SK-N-SH treated with all-trans-retinoic acid at 6 μM for 48 hours (cell line): ENCODE results near the gene CLTC.

Experiments used
- ARNTL ChIP-seq: fragments of 450-650 bp; formaldehyde crosslinking; IDR thresholded peaks from 2 replicates; pipeline ENCODE4 v1.5.0; 2020; ENCODE audit warnings: low read depth, mild to moderate bottlenecking, moderate library complexity, borderline replicate concordance
- BACH2 ChIP-seq: fragments of 250-450 bp; sonication (Bioruptor Pico); IDR thresholded peaks from 2 replicates; pipeline ENCODE4 v1.9.0; 2021; ENCODE audit warnings: mild to moderate bottlenecking, borderline replicate concordance
- POU6F1 ChIP-seq: fragments of 250-450 bp; sonication (Bioruptor Pico); IDR thresholded peaks from 2 replicates; pipeline ENCODE4 v1.8.0; 2021; ENCODE audit warnings: low read depth, mild to moderate bottlenecking, moderate library complexity, borderline replicate concordance
- SNAI2 ChIP-seq: fragments of 250-450 bp; sonication (Bioruptor Pico); IDR thresholded peaks from 2 replicates; pipeline ENCODE4 v1.5.0; 2020; ENCODE audit warnings: mild to moderate bottlenecking, moderate library complexity
- TSHZ2 ChIP-seq: fragments of 250-450 bp; sonication (Bioruptor Pico); IDR thresholded peaks from 2 replicates; pipeline ENCODE4 v1.5.0; 2020; ENCODE audit warnings: mild to moderate bottlenecking, moderate library complexity
- TF ChIP-seq, protein P1 (sequence below): fragments of 250-450 bp; sonication (Bioruptor Pico); IDR thresholded peaks from 2 replicates; pipeline ENCODE4 v1.8.0; 2020; ENCODE audit warnings: mild to moderate bottlenecking, moderate library complexity, borderline replicate concordance

DNA sequence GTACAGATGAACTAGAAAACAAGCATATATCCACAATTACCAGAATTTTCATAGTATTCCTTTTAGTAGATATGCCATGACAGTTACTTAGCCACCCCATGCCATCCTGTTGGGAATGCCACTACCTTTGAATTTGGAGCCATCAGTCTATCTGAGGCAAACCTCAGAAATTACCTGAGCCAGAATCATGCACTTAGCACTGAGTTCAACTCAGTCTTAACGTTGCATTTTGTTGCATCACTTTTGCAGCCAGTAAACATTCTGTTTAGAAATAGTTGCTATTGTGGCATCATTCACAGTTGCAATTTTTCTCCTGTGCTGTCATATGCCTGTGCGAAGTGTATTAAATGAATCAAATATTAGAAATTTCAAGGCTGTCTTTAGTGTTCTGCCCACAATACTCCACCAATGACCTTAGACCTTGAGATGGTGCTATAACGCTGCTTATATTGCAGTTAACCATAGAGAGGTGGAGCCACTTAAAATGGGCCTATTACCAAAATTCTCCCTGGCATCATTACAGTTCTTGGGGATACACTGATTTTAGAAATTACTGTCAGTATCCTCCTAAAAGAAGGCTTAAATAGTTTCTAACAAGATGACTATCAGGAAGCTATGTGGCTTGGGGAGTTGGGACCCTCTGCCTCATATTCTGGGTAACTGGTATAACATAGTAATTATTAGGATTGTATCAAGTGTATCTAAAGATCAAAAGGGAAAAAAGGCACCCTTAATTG is 76.4 kb downstream of the CLTC start:
- no peak for TF ChIP-seq ARNTL (CRISPR knock-in tag)
- TF ChIP-seq POU6F1 (CRISPR knock-in tag): no peak
- TF ChIP-seq BACH2 (CRISPR knock-in tag): no peak
- TF ChIP-seq SNAI2 (CRISPR knock-in tag): no peak
- TF ChIP-seq TSHZ2: no peak
- TF ChIP-seq, protein P1, sequence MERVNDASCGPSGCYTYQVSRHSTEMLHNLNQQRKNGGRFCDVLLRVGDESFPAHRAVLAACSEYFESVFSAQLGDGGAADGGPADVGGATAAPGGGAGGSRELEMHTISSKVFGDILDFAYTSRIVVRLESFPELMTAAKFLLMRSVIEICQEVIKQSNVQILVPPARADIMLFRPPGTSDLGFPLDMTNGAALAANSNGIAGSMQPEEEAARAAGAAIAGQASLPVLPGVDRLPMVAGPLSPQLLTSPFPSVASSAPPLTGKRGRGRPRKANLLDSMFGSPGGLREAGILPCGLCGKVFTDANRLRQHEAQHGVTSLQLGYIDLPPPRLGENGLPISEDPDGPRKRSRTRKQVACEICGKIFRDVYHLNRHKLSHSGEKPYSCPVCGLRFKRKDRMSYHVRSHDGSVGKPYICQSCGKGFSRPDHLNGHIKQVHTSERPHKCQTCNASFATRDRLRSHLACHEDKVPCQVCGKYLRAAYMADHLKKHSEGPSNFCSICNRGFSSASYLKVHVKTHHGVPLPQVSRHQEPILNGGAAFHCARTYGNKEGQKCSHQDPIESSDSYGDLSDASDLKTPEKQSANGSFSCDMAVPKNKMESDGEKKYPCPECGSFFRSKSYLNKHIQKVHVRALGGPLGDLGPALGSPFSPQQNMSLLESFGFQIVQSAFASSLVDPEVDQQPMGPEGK (CRISPR knock-in tag): no peak
